ENCODE results near the gene AFM.

GRCh38 chr4:73445383-73446335 is 35.9 kb upstream of the AFM start:
- no peak for TF ChIP-seq CTCF (IDR thresholded peaks at IDR 0.05)
- TF ChIP-seq POLR2A (IDR thresholded peaks at IDR 0.05) = no peak

Data from heart left ventricle (tissue), 13 donors.